GM23338 (cell line): ENCODE results near the gene GPC5.

Source experiments
- CREB1 ChIP-seq: fragments of 250-450 bp; sonication (Bioruptor Pico); IDR thresholded peaks from 2 replicates; pipeline ENCODE4 v1.5.0; 2020; ENCODE audit warnings: low read depth, mild to moderate bottlenecking, moderate library complexity
- CTCF ChIP-seq, 2 experiments: fragments of 200-600 bp in 1 of 2; sonication (generic) in 1 of 2; conservative IDR thresholded peaks; 2 replicates each; pipeline versions ENCODE4 v1.5.1 to v1.6.1; 2016 to 2017; ENCODE audit warnings: antibody characterized with exemption in 2 of 2, low read depth in 2 of 2, mild to moderate bottlenecking in 2 of 2, moderate library complexity in 1 of 2
- ETS1 ChIP-seq: IDR thresholded peaks from 2 replicates; pipeline ENCODE4 v1.6.1; 2016; ENCODE audit warnings: antibody characterized with exemption
- EZH2 ChIP-seq: fragments of 200-600 bp; sonication (generic); IDR thresholded peaks from one replicate; pipeline ENCODE4 v1.8.0; 2017; ENCODE audit warnings: antibody characterized with exemption, mild to moderate bottlenecking, low read depth; ENCODE audit not compliant: unreplicated experiment
- EZH2phosphoT487 ChIP-seq: fragments of 200-600 bp; sonication (generic); IDR thresholded peaks from one replicate; pipeline ENCODE4 v1.8.1; 2018; ENCODE audit warnings: antibody characterized with exemption; ENCODE audit not compliant: unreplicated experiment
- JUNB ChIP-seq: IDR thresholded peaks from one replicate; pipeline ENCODE4 v1.6.1; 2016; ENCODE audit warnings: antibody characterized with exemption; ENCODE audit not compliant: unreplicated experiment
- NANOG ChIP-seq: IDR thresholded peaks from 2 replicates; pipeline ENCODE4 v1.6.1; 2016; ENCODE audit warnings: antibody characterized with exemption, borderline replicate concordance
- POLR2AphosphoS5 ChIP-seq: IDR thresholded peaks from 2 replicates; pipeline ENCODE4 v1.6.1; 2016; ENCODE audit warnings: antibody characterized with exemption, low read depth
- REST ChIP-seq: IDR thresholded peaks from one replicate; pipeline ENCODE4 v1.6.1; 2018; ENCODE audit warnings: antibody characterized with exemption; ENCODE audit not compliant: unreplicated experiment
- ZNF114 ChIP-seq: fragments of 250-450 bp; sonication (Bioruptor Pico); IDR thresholded peaks from 2 replicates; pipeline ENCODE4 v1.5.0; 2020; ENCODE audit warnings: mild to moderate bottlenecking, moderate library complexity
- ZNF331 ChIP-seq: fragments of 250-450 bp; sonication (Bioruptor Pico); IDR thresholded peaks from 2 replicates; pipeline ENCODE4 v1.5.0; 2020; ENCODE audit warnings: low read depth, mild to moderate bottlenecking, moderate library complexity
- ZNF462 ChIP-seq: fragments of 250-450 bp; sonication (Bioruptor Pico); IDR thresholded peaks from 2 replicates; pipeline ENCODE4 v1.5.0; 2020; ENCODE audit warnings: mild to moderate bottlenecking, moderate library complexity

GRCh38 chr13:91360246-91360751, 38.1 kb upstream of the GPC5 start:
- TF ChIP-seq EZH2 (no peak), EZH2phosphoT487 (no peak), NANOG (no peak), CTCF (conservative IDR thresholded peaks at IDR 0.05; ENCODE audit: low read depth in 2 of 2) (no peak), ZNF462 (CRISPR knock-in tag) (no peak), POLR2AphosphoS5 (no peak; the same call in 1 of the 2 replicates), ZNF114 (CRISPR knock-in tag) (no peak), REST (no peak), ZNF331 (CRISPR knock-in tag) (no peak), ETS1 (no peak), JUNB (no peak), CREB1 (CRISPR knock-in tag) (no peak)
